H7 (cell line): ENCODE measurements around the gene HOXC6. TPM values are rescaled to one million over a fixed set of nuclear protein-coding genes. Genes with fewer than 3 reads are reported as not detected.

ENCODE experiments used
- DNase-seq: peaks from one replicate; pipeline ENCODE4 v3.0.0; 2012
- H3K27me3 ChIP-seq: 2 replicates; pipeline ENCODE4 v1.6.0; 2011; ENCODE audit warnings: mild to moderate bottlenecking, low read length; ENCODE audit not compliant: control insufficient read depth, insufficient read depth
- H3K36me3 ChIP-seq: replicated peaks from 2 replicates; pipeline ENCODE4 v1.5.1; 2011; ENCODE audit warnings: low read length; ENCODE audit not compliant: control insufficient read depth, insufficient read depth
- H3K4me3 ChIP-seq: 2 replicates; pipeline ENCODE4 v1.5.1; 2011; ENCODE audit warnings: low read depth, mild to moderate bottlenecking, control low read depth, low read length, moderate library complexity; ENCODE audit not compliant: insufficient read depth
- total RNA-seq: library from RNA; depleted of rRNA; stranded (reverse); fragments of >200 nt; shearing (Covaris generic); gene quantifications from 2 replicates; pipeline ENCODE4 v1.2.3, GENCODE V29; 2014

HOXC6 gene
- total RNA-seq, 1 experiment from 2014 or later, result not detected

DNA sequence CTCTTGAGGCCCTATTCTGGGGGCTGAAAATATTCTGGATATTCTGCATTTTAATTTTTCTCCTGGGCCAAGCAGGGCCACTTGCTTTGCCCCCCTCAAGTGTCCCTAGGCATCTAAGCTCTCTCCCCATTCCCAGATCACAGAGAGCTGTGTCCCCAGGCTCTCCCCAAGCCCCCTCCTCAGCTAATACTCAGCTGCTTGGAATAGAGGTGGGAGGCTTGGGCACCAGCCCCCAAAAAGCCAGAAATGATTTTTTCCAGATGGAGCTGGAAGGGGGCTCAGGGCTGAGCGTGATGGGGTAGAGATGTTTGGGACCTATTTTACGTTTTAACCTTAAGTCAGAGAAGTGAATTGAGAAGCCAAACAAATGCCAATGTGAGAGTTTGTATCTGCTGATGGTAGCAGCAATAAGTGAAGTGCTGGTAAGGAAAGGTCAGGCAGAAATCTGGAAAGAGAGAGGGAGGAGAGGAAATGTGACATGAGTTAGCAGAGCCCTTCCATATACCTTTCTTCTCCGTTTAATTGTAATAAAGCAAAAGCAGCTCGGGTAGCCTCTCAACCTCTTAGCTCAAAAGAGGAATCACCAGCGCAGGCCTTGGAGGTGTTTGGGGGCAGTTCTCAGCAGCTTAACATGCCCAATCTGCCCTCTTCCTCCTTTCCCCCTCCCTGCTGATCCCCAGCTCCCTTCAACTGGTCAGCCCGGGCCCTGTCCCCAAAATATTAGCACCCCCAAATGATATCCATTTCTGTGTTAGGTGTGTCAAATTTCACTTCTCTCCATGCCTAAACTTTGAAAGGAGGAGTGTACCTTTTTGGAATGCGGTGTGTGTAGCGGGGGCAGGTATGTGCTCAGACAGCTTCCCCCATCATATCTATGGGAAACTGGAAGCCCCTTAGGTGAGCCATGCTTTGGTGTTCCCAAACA, 5.0 kb upstream of the HOXC6 start:
- Histone ChIP-seq H3K4me3 (no peak overlapping the region), H3K36me3 (no peaks in the 10 kb centered on the region), H3K27me3 (peaks cover 100% of the 10 kb centered on the region)
- DNase-seq, result no peak

DNA sequence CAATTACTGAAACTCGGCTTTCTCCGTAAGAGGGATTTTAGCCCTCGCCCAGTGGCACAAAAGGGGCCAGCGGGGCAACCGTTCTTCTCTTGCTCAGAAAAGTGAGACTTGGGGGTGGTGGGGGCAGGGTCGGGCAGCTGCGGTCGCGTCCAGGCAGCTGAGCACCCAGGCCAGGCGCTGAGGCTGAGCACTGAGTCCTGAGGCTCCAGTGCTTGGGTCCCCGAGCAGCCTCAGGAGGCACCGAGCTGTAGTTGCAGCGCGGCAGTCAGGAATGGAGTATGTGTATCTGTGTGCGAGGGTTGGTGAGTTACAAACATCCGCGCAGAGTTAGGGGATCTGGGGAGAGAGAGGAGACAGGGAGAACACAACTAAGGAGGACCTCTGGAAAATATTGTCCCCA, 4.1 kb upstream of the HOXC6 start:
- Histone ChIP-seq H3K4me3 (no peak overlapping the region), H3K27me3 (peaks cover 100% of the 10 kb centered on the region), H3K36me3 (no peaks in the 10 kb centered on the region)
- DNase-seq, result no peak

DNA sequence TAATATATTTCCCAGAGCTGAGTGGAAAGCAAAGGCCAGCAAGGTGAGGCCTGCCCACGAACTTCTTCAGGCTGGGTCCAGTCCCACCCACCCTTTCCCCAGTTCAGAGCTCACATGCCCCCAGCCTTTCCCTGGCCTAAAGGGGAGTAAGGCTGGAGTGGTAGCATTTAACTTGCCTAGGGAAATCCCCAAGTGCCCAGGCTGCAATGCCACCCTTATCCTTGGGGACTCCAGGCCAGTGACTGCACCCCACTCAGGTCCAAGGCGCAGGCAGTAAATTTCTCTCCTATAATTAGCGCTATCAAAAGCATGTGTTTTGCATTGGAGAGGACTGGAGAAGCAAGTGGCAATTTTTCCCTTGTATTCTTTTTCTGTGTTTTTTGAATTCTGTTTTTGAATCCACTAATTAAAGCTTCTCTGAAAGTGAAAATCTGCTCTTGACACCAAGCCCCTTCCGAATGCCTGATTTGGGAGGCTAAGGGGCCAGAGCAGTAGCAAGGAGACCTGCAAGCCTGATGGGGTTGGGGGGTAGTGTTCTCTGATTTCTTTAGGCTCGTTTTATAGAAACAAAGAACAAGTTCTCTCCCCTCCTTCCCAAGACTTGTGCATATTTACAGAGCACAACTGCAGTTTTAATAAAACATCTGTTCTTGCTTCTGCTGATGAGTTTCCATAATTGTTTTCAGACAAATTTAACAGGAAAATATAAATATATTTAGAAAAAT, 3.5 kb upstream of the HOXC6 start:
- H3K27me3 ChIP-seq, result peaks cover 100% of the 10 kb centered on the region
- H3K36me3 ChIP-seq, result no peaks in the 10 kb centered on the region

DNA sequence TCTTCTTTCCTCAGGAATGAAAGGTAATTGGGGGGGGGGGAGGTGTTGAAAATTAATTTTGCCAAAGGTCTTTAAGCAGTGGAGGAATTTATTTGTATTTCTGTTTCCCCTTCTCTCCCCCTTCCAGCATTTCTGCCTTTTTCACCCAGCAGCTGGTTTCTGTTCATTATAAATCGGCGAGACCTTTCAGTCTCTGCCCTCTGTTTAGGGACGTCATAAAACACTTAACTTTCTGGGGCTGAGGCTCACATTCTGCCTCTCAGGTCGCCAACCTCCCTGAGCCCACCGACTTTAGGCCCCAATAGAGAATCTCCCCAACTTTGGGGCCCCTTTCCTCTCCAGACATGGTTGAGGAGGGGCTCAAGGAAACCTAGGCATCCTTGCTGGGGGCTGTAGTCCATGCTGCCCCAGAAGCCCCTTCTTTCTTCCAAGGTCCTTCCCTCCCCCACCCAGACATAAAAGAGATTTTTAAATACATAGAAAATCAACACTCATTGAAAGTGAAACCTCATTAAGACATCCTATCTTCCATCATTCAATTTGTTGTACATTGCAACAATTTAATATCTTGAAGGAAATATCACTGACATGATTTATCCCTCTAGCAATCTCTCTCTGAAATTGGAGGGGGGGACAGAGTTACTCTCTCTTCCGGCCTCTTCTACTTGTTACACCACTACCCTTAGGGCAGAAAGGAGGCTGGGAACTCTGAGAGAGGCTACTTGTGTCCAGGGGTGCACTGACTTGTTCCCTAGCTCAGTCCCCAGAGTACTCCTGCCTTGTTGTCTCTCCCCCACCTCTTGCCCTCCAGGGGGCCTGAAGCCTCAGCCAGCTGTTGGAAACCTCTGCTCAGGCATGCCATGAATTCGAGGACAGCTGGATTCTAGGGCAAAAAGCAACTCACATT, 2.5 kb upstream of the HOXC6 start:
- Histone ChIP-seq H3K36me3 (no peaks in the 10 kb centered on the region), H3K27me3 (peaks cover 100% of the 10 kb centered on the region), H3K4me3 (no peak overlapping the region)
- no peak for DNase-seq

More for the DNA sequence above, 3.5 kb upstream of the HOXC6 start:
- H3K4me3 ChIP-seq, result no peak overlapping the region
- no peak for DNase-seq

DNA sequence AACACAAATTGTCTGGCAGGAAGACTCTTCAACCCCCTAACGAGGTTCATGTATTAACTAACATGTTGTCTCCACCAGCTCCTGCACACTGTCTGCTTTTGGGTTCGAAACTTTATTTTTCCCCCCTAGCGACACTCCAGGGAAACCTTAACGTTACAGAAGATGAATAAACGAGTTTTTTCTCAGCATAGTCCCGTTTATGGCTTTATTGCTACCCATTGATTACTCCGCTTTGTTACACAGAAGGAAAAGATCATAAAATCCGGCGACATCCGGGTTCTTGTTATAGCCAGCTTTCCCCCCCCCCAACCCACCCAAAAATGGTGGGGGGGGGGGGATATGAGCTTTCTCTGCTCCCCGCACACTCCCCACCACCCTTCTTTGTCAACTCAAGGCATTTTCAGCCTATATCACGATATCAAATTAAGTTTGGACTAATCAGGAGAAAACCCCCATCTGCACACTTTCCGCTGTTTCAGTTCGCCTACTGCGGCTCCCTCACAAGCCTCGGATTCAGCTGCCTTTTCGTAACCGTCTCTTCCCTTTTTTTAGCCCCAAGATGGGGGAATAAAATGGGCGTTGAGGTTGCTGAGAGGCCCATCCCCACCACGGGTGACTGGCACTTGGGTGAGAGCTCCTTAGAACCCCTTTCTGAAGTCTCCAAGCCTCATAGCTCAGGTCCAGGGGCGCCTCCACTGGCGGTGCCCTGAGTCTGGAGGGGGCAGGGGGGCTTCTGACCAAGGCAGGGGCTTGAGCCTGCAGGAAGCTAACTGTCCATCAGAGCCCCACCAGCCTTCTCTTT, 1.4 kb upstream of the HOXC6 start:
- Histone ChIP-seq H3K4me3 (no peak overlapping the region), H3K36me3 (no peaks in the 10 kb centered on the region), H3K27me3 (peaks cover 100% of the 10 kb centered on the region)
- no peak for DNase-seq

DNA sequence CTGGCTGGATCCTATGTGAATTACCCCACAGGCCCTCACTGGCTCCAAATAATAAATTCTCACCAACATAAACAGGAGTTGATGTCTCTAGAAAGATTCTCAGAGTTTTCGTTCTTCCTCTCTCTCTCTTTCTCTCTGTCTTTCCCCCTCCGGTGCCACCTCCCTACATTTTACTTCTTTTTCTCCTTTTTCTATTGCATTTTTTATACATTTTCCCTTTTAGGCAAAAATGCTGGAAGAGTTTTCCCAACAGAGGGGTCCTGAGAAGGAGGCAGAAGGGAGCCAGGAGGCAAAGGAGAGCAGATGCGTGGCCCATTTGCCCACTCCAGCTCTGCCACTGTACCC, 826 bp upstream of the HOXC6 start:
- H3K36me3 ChIP-seq, result no peaks in the 10 kb centered on the region
- DNase-seq, result no peak
- H3K4me3 ChIP-seq, result no peak overlapping the region
- H3K27me3 ChIP-seq, result peaks cover 100% of the 10 kb centered on the region

DNA sequence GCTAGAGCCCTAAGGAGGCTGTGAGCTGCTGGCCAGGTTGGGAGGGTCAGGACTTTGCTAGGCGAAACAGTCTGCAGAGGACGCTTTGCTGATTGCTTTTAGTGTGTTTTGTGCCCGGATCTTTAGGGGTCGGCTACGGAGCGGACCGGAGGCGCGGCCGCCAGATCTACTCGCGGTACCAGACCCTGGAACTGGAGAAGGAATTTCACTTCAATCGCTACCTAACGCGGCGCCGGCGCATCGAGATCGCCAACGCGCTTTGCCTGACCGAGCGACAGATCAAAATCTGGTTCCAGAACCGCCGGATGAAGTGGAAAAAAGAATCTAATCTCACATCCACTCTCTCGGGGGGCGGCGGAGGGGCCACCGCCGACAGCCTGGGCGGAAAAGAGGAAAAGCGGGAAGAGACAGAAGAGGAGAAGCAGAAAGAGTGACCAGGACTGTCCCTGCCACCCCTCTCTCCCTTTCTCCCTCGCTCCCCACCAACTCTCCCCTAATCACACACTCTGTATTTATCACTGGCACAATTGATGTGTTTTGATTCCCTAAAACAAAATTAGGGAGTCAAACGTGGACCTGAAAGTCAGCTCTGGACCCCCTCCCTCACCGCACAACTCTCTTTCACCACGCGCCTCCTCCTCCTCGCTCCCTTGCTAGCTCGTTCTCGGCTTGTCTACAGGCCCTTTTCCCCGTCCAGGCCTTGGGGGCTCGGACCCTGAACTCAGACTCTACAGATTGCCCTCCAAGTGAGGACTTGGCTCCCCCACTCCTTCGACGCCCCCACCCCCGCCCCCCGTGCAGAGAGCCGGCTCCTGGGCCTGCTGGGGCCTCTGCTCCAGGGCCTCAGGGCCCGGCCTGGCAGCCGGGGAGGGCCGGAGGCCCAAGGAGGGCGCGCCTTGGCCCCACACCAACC, 1.5 kb downstream of the HOXC6 start:
- H3K4me3 ChIP-seq, result no peak overlapping the region
- H3K36me3 ChIP-seq, result no peaks in the 10 kb centered on the region
- DNase-seq, result peak; percentile 77
- peaks cover 99% of the 10 kb centered on the region for H3K27me3 ChIP-seq

DNA sequence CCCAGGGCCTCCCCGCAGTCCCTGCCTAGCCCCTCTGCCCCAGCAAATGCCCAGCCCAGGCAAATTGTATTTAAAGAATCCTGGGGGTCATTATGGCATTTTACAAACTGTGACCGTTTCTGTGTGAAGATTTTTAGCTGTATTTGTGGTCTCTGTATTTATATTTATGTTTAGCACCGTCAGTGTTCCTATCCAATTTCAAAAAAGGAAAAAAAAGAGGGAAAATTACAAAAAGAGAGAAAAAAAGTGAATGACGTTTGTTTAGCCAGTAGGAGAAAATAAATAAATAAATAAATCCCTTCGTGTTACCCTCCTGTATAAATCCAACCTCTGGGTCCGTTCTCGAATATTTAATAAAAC, 2.2 kb downstream of the HOXC6 start:
- Histone ChIP-seq H3K27me3 (peaks cover 99% of the 10 kb centered on the region), H3K4me3 (no peak overlapping the region), H3K36me3 (no peaks in the 10 kb centered on the region)
- DNase-seq, result no peak

DNA sequence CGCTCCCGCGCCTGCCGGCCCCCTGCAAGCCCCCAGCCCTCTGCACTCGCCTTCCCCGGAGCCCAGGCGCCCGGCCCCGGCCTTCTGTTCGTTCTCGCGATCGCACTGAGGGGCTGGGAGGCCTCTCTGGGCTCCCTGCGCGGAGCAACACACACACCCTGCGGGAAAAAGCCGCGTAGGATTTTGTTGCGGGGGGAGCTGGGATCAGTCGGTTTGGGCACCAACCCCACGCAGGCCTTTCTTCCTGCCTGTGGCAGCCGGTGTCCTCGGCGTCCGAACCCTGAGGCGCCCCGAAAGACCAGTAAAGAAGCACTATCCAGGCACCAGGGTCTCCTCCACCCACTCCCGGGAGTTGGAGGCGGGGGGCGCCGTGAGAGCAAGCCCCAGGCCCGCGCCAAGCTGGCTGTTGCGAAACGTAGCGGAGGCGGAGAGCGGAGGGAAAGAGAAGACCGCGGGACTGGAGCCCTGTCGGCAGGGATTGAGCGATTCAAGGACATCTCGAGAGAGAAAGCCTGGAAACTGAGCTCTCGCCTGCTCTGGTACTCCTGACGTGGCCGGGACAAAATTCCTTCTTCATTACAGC, 2.7 kb downstream of the HOXC6 start:
- peak; percentile 79 for DNase-seq
- Histone ChIP-seq H3K36me3 (no peaks in the 10 kb centered on the region), H3K4me3 (no peak overlapping the region), H3K27me3 (peaks cover 99% of the 10 kb centered on the region)

DNA sequence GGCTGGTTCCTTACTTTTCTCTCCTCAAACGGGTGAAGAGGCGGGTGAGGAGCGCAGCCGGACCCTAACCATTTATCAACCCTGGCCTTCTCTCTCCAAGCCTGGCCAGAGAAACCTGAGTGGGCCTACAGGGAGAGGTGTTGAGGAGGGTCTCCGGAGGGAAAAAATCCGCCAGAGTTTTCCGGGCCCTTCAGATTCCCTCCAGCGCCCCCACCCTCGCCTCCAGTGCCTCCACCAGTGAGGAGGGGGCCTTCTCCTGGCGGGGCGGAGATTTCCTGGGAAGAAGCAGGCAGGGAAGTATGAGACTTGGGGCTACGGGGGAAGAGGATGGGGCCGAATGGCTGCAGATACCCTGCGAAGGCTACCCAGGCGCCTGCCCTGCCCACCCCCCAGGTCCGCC, 3.2 kb downstream of the HOXC6 start:
- no peak overlapping the region for H3K4me3 ChIP-seq
- DNase-seq, result no peak
- no peaks in the 10 kb centered on the region for H3K36me3 ChIP-seq
- peaks cover 99% of the 10 kb centered on the region for H3K27me3 ChIP-seq

DNA sequence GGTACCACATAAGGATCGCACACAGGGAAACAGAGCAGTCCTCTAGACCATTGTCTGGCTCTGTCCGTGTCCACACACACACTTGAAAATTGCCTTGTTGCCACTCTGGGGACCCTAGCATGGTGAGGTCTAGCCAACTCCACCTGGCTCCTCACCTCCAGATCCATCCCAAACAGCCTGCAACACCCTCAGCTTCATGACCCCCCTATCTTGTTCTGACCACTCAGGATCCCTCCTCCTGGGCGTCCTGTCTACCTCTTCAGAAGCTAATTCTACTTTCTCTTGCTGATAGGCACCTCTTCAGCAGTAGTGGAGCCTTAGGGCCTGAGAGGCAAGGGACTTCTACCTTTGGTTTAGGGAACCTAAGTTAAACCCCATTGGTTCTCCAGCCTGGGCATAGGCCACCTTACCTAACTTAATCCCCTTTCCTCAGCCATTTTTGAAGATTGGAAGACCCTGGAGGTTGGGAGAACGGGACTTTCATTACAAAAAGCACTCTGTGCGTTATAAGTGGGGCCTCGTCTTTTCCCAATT, 3.9 kb downstream of the HOXC6 start:
- H3K27me3 ChIP-seq, result peaks cover 99% of the 10 kb centered on the region
- no peaks in the 10 kb centered on the region for H3K36me3 ChIP-seq
- no peak for DNase-seq
- H3K4me3 ChIP-seq, result no peak overlapping the region

DNA sequence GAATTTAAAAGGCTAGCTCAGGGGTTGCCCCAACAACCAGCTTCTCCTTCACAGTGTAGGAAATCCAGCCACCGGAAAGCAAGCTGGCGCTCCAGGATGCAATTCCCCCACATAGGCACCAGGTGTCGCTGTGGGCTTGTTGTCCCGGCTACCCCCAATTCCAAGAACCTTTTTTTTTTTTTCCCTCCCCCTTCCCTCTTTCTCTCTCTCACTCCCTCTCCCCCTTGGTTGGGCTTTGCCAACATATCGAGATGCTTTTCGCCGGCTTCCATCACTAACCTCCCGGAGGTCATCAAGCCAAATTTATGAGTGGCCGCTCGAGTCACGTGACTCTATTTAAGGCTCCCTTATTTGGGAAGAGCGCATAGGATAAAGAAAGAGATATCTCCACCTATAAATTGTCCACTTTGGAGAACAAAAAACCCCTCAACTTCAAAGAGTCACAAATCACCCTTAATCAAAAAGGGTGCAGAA, 4.4 kb downstream of the HOXC6 start, which contains the start of gene HOXC5:
HOXC5 (plus strand) TSS at position 424 of the 474 bp plus-strand sequence. CDS start 73 bp downstream, outside the sequence.
- peaks cover 99% of the 10 kb centered on the region for H3K27me3 ChIP-seq
- H3K4me3 ChIP-seq, result no peak within 1 kb of the TSS
- peak; percentile 95 for DNase-seq
- H3K36me3 ChIP-seq, result no peaks in the 10 kb centered on the region
